Testis (tissue), 2 donors: ENCODE results near the gene TBC1D7.

Experiments
- CTCF ChIP-seq, 3 experiments: fragments of 450-650 bp in 2 of 3; fragments of 200-600 bp in 1 of 3; sonication (generic) in 1 of 3; IDR thresholded peaks; one replicate each; pipeline ENCODE4 v1.5.1; 2016 to 2019; ENCODE audit warnings: antibody characterized with exemption in 3 of 3, mild to moderate bottlenecking in 2 of 3, moderate library complexity in 1 of 3
- POLR2A ChIP-seq: fragments of 450-650 bp; IDR thresholded peaks from one replicate; pipeline ENCODE4 v1.6.1; 2017; ENCODE audit warnings: antibody characterized with exemption, mild to moderate bottlenecking, moderate library complexity

- TF ChIP-seq CTCF (IDR thresholded peaks at IDR 0.05) = no peak
- no peak for TF ChIP-seq POLR2A
These were observed 68.9 kb downstream of the TBC1D7 start for GRCh38 chr6:13259393-13259792.
